GM20000 (cell line): ENCODE results near the gene NCKAP5.

Experiments used
- DNase-seq: peaks from one replicate; pipeline ENCODE4 v3.0.0; 2012; ENCODE audit warnings: low spot score
- TF ChIP-seq, protein P1 (sequence below): IDR thresholded peaks from 2 replicates; pipeline ENCODE4 v1.5.1; 2012; ENCODE audit warnings: mild to moderate bottlenecking, control low read depth; ENCODE audit errors: extremely low read depth, missing control alignments

NCKAP5 gene

DNA sequence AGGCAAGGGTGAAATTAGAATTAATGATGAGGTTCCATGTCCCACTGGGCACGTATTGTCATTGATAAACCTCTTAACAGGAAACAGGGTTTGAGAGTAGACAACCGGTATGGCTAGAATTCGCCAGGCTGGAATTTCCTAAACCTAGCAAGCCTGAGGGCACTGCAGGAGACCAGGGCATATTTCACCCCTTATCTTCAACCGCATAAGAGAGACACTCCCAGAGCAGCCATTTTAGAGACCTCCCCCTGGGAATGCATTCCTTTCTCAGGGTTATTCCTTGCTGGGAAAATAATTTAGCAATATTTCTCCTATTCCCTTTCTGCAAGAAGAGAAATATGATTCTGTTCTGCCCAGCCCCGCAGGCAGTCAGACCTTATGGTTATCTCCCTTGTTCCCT lies 563.6 kb downstream of the NCKAP5 start:
- DNase-seq: no peak
- TF ChIP-seq, protein P1, sequence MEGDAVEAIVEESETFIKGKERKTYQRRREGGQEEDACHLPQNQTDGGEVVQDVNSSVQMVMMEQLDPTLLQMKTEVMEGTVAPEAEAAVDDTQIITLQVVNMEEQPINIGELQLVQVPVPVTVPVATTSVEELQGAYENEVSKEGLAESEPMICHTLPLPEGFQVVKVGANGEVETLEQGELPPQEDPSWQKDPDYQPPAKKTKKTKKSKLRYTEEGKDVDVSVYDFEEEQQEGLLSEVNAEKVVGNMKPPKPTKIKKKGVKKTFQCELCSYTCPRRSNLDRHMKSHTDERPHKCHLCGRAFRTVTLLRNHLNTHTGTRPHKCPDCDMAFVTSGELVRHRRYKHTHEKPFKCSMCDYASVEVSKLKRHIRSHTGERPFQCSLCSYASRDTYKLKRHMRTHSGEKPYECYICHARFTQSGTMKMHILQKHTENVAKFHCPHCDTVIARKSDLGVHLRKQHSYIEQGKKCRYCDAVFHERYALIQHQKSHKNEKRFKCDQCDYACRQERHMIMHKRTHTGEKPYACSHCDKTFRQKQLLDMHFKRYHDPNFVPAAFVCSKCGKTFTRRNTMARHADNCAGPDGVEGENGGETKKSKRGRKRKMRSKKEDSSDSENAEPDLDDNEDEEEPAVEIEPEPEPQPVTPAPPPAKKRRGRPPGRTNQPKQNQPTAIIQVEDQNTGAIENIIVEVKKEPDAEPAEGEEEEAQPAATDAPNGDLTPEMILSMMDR: no peak

DNA sequence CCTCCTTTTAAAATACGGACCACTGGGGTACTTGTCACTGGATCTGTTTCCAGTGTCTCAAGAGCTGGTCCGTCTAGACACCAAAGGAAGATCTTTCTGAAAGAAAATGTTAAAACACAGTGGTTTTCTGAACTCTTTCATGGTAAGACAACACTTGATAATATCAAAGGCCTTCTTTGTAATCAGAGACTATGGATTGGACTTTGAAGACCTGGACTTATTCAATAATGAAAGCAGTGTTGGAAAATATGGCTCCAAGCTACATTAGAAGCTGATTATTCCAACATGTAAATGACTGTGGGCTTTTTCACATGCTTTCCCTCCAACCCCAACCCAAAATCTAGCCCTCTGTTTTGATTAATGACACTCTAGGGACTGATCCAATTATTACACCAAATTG lies 568.8 kb downstream of the NCKAP5 start:
- no peak for DNase-seq
- TF ChIP-seq, protein P1: no peak

- no peak for DNase-seq
- TF ChIP-seq, protein P1: no peak
Observed at GRCh38 chr2:132998221-132998620, 570.0 kb downstream of the NCKAP5 start.

GRCh38 chr2:132991471-132992045 lies 576.7 kb downstream of the NCKAP5 start:
- TF ChIP-seq, protein P1: no peak
- DNase-seq: no peak

GRCh38 chr2:132984731-132985130 lies 583.5 kb downstream of the NCKAP5 start:
- DNase-seq: no peak
- TF ChIP-seq, protein P1: no peak

- no peak for DNase-seq
- TF ChIP-seq, protein P1: no peak
Observed at GRCh38 chr2:132980304-132980703, 588.0 kb downstream of the NCKAP5 start.

DNA sequence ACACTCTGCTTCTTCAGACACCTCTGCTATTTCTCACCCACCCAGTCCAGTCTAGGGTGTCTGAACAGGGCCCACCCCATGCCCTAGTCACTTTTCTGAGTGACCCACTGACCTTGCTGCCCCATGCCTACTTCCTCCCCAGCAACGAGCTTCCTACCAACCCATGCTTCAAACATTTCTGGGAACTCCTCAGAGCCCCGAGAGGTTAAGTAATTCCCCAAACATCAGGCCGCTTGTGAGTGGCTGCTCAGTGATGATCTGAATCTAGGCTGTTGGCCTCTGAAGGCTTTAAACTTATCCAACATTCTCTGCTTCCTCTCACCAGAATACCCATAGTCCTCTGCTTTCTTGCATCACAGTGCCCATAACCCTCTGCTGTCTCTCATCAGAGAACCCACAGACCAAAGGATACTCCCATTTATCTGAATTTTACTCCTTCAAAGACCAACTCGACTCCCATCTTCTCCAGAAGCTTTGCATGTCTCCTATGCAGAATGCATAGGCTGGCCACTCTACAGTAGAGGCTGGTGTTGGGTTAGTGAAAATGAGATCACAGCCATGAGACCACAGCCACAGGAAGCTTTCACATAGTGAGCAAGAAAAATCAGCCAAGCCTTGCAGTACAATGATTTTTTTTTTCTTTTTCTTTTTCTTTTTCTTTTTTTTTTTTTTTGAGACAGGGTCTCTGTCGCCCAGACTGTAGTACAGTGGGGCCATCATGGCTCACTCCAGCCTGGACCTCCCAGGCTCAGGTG lies 588.7 kb downstream of the NCKAP5 start:
- TF ChIP-seq, protein P1: no peak
- DNase-seq: no peak
